ENCODE data around the gene ZFYVE26. TPM values are rescaled to one million over a fixed set of nuclear protein-coding genes. Genes with fewer than 3 reads are reported as not detected.
"Not testable (repeated sequence)": the region's sequence is repeated elsewhere in the genome, so short reads cannot be mapped to it uniquely, and the experiment has no call there.

Gene ZFYVE26
- polyA plus RNA-seq, 5 donors, result 11.0 to 19.3 (median 16.4) TPM

DNA sequence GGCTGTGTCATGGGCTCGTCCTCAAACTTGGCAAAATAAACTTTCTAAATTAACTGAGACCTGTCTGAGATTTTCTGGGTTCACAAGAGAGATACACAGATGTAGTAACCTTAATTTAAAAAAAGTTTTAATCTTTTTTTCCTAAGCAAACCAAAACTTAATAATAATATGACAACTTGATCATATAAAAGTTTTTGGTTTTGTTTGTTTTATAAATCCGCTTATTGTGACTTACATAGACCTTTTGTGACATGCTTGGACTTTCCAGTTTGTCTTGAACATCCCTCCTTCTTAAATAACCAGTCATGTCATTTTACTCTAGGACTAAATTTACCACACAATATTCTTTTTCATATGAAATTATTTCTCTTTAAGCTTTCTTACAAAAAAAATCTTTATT lies 106.2 kb downstream of the ZFYVE26 start:
- DNase-seq, result no peak

GRCh38 chr14:67709796-67710195 lies 106.6 kb downstream of the ZFYVE26 start:
- DNase-seq, result not testable (repeated sequence)

DNA sequence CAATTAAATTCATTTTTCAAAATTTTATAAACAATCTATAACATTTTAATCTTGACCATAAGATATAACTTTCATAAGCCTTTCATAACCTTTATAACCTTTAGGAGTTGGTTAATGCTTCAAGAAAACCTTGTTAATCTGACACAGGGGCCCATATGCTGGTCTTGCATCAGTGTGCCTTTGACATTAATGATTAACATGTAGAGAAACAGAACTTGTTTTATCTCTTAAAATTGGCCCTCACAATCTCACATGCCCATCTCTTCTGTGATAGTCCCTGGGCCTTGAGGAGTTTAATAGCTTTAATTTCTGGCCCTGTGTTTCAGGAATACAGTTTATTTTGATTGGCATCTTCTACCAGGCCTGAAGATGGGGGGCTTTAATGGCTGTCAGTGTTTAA lies 107.0 kb downstream of the ZFYVE26 start:
- not testable (repeated sequence) for DNase-seq

DNA sequence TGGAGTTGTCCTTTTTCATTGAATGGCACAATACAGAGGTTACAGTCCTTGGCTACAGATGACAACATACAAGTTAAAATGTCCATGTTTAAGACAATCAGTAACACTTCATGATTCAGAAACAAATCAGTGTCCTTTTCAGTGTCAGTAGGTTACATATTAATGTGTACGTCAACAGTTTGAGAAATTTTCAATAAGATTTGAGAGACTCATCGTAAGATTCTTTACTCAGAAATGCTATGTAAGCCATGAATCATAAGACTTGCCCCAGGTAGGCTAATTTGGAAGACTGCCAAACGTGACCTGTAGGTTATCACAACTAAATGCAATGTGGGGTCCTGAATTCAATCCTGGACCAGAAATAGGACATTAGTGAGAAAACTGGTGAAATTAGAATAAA lies 111.2 kb downstream of the ZFYVE26 start:
- DNase-seq, result no peak

DNA sequence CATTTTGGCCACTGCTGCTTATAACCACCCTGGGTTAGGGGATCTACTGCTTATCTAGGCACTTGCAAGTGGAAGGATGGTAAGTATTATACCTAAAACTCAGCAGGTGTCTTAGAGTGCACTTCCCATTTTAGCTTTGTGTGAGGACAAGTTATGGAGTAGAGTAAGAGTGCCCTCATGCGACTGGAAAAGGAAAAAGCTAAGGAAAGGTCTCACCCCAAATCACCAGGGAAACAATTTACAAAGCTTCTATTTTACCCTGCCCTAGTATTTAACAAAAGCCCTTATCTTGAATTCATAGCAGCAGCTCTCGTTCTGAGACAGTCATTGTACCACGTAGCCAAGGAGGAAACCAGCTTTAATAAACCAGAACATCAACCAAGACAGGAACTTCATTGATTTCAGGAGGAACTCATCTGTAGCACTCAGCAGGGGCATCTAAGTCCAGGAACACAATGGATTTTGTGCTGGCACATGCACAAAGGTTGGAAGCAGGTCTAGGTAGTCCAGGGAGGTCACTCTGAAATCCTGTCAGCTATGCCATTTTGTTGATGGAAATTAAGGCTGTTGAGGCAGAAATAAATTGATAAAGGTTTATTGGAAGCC lies 111.8 kb downstream of the ZFYVE26 start:
- peak; percentile 33 to 59 for DNase-seq

GRCh38 chr14:67703997-67704396 lies 112.4 kb downstream of the ZFYVE26 start:
- DNase-seq, result no peak

DNA sequence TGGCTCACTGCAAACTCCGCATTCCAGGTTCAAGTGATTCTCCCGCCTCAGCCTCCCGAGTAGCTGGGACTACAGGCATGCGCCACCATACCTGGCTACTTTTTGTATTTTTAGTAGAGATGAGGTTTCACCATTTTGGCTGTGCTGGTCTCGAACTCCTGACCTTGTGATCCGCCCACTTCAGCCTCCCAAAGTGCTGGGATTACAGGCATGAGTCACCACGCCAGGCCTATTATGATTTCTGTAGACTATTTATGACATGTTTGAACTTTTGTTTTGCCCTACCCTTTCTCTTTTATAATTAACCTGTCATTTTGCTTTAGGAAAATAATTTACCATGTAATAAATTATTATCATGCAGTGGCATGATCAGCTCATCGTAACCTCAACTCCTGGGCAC lies 114.9 kb downstream of the ZFYVE26 start, which contains the start of gene RDH12:
Gene RDH12 (plus strand): TSS at position 395 of the 400 bp plus-strand sequence. CDS start 20,757 bp downstream, outside the sequence.
- not testable (repeated sequence) for DNase-seq

- no peak for DNase-seq
Measured at GRCh38 chr14:67698179-67698578, 118.2 kb downstream of the ZFYVE26 start.

DNA sequence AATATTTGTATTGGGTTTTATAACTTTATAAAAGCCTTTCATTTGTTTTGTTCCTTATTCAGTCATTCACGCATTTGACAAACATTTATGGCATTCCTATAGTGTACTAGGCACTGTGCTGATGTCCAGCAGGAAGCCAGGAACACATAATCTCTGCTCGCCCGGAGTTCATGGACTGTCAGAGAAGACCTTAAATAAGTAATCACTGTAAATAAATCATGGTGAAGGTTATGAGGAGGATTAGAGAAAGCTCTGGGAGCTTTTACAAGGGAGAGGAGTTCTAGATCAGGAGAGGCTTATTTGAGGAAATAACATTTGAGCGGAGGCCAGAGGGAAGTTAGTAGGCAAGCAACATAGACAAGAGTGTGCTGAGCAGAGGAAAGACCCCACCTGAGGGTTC lies 119.4 kb downstream of the ZFYVE26 start:
- DNase-seq, result no peak

Other genes with a start within 250 kb of the ZFYVE26 start
- 10 to 100 TPM; 24.1 to 25.4 (median 24.8) TPM for gene PIGH, start 216.3 kb downstream of the ZFYVE26 start, polyA plus RNA-seq (ENCODE audit: insufficient read depth in 1 of 5, insufficient read length in 5 of 5, low replicate concordance in 1 of 5)
- 1 to 10 TPM; 1.7 to 3.4 (median 2.1) TPM for gene ARG2, start 196.7 kb downstream of the ZFYVE26 start, polyA plus RNA-seq (ENCODE audit: insufficient read depth in 1 of 5, insufficient read length in 5 of 5, low replicate concordance in 1 of 5)
- gene VTI1B, start 142.0 kb downstream of the ZFYVE26 start, polyA plus RNA-seq (ENCODE audit: insufficient read depth in 1 of 5, insufficient read length in 5 of 5, low replicate concordance in 1 of 5), result 10 to 100 TPM; 78.8 to 93.4 (median 85.8) TPM
- gene RDH11, start 120.8 kb downstream of the ZFYVE26 start, polyA plus RNA-seq (ENCODE audit: insufficient read depth in 1 of 5, insufficient read length in 5 of 5, low replicate concordance in 1 of 5), result 10 to 100 TPM; 59.2 to 70.9 (median 66.4) TPM
- gene RDH12, start 114.7 kb downstream of the ZFYVE26 start, polyA plus RNA-seq (ENCODE audit: insufficient read depth in 1 of 5, insufficient read length in 5 of 5, low replicate concordance in 1 of 5), result under 1 TPM; 0.19 to 0.77 (median 0.37) TPM
- 10 to 100 TPM in 4 of 5 donors, 1 to 10 TPM in 1; 8.1 to 15.5 (median 11.8) TPM for gene RAD51B, start 3.2 kb upstream of the ZFYVE26 start, polyA plus RNA-seq (ENCODE audit: insufficient read depth in 1 of 5, insufficient read length in 5 of 5, low replicate concordance in 1 of 5)